BJ (cell line): ENCODE measurements around the gene CUBN. TPM values are rescaled to one million over a fixed set of nuclear protein-coding genes. Genes with fewer than 3 reads are reported as not detected.
A peak's percentile ranks its signal among the peaks of the same experiment; 100 is the strongest.

Source experiments
- CTCF ChIA-PET: fragments of 350-600 bp; formaldehyde crosslinking; extraction: SDS; loops from one replicate; lab custom pipeline; 2021; ENCODE audit warnings: antibody characterized with exemption, inconsistent platforms; lab: Yijun Ruan, JAX
- POLR2A ChIA-PET: fragments of 300-600 bp; sonication (Branson Sonifier 250); formaldehyde crosslinking; extraction: SDS; loops from one replicate; lab custom pipeline; 2021; ENCODE audit warnings: antibody characterized with exemption; lab: Charles Lee
- DNase-seq: peaks from one replicate; pipeline ENCODE4 v3.0.0-alpha.2; 2011; ENCODE audit warnings: low read depth
- H3K27me3 ChIP-seq: 2 replicates; pipeline ENCODE4 v1.6.0; 2011; ENCODE audit warnings: low read length; ENCODE audit not compliant: control insufficient read depth, insufficient read depth
- H3K36me3 ChIP-seq: 2 replicates; pipeline ENCODE4 v1.5.1; 2011; ENCODE audit warnings: low read length; ENCODE audit not compliant: control insufficient read depth, insufficient read depth
- H3K4me3 ChIP-seq: 2 replicates; pipeline ENCODE4 v1.5.1; 2011; ENCODE audit warnings: low read depth, mild to moderate bottlenecking, control low read depth, low read length
- polyA plus RNA-seq: library from polyadenylated mRNA; depleted of rRNA; stranded (reverse); fragments of >200 nt; gene quantifications from 2 replicates; pipeline ENCODE4 v1.2.3, GENCODE V29; 2011
- TF ChIP-seq, protein P1 (sequence below): IDR thresholded peaks from 2 replicates; pipeline ENCODE4 v1.5.1; 2011; ENCODE audit warnings: low read depth, mild to moderate bottlenecking, control low read depth, inconsistent platforms, low read length, moderate library complexity; ENCODE audit not compliant: insufficient read depth

CUBN gene
- polyA plus RNA-seq, 1 experiment, result 0.39 TPM

DNA sequence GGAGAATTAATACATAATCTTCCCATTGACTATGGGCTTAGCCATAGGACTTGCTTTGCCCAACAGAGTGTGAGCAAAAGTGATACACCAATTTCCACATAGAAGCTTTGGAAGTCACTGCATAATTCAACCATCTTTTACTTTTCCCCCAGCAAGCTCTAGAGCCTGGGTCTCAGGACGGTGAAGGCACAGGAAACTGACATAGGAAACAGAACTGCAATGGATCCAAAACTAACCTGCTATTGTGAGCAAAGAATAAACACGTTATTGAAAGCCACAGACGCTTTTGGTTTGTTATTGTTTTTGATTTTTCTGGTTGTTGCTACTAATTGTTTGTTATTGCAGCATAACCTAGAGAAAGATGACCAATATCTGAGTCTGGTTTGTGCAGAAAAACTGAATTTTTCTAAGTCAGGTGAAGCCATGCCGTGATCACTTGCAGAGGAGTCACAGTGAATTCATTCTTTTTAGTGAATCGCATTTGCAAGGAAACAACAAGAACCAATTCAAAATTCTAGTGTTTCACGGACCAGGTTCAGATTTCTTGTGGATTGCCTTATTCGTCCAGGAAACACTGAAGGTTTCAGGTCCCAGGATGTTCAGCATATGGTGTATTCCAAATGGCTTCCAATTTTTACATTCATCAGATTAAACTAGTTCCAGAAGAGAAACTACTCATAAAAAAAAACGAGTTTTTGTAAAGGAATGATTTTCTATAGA lies 52.8 kb downstream of the CUBN start:
- CTCF ChIA-PET, result interaction anchor here (0.9 kb wide), 1 partner anchor 153 kb away, joined by 3 read pairs; no protein-coding TSS in a partner anchor
- no peak for DNase-seq
- H3K36me3 ChIP-seq, result no peaks in the 10 kb centered on the region
- H3K4me3 ChIP-seq, result no peak overlapping the region
- TF ChIP-seq, protein P1, sequence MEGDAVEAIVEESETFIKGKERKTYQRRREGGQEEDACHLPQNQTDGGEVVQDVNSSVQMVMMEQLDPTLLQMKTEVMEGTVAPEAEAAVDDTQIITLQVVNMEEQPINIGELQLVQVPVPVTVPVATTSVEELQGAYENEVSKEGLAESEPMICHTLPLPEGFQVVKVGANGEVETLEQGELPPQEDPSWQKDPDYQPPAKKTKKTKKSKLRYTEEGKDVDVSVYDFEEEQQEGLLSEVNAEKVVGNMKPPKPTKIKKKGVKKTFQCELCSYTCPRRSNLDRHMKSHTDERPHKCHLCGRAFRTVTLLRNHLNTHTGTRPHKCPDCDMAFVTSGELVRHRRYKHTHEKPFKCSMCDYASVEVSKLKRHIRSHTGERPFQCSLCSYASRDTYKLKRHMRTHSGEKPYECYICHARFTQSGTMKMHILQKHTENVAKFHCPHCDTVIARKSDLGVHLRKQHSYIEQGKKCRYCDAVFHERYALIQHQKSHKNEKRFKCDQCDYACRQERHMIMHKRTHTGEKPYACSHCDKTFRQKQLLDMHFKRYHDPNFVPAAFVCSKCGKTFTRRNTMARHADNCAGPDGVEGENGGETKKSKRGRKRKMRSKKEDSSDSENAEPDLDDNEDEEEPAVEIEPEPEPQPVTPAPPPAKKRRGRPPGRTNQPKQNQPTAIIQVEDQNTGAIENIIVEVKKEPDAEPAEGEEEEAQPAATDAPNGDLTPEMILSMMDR, result no peak
- H3K27me3 ChIP-seq, result no peaks in the 10 kb centered on the region
- POLR2A ChIA-PET, result interaction anchor here (0.6 to 1.0 kb wide), 3 partner anchors 154 to 260 kb away, joined by 3 read pairs; partner anchors contain the start of gene RSU1

DNA sequence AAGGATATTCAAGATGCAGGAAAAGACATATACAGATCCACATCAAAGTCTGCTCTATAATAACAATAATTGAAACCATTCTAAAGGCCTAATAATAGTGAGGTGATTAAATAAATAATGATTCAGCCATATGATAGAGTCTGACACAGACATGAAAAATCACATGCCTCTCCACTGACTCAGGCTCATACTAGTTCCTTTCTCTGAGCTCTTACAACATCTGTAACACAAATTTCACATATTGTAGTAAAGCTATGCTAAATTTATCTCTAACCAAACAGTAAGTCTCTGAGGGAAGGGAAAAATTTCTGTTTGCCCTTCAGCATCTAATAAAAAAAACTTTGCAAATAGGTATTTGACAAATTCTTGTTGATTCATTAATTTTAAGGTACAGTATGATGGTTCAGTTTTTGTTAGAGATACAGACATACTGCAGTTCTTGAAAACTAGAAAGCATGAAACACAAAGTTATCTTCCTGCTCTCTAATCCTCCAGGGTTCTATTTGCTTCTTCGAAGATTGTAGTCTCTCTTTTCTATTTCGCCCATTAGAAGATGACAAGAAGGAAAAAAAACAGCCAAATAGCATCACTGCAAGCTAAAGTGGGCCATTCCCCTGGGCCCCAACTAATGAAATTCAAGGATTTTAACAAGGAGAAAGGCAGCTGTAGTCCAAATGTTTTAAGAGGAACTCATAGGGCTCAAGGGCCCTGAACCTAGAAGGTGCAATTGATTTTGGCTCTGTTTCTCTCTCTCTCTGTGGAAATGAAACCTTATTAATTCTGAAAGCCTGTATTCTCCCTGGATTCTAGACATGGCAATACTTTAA lies 53.9 kb downstream of the CUBN start:
- Histone ChIP-seq H3K27me3 (no peaks in the 10 kb centered on the region), H3K36me3 (no peaks in the 10 kb centered on the region), H3K4me3 (no peak overlapping the region)
- TF ChIP-seq, protein P1, result no peak
- ChIA-PET POLR2A (interaction anchor here (0.6 kb wide), 2 partner anchors 219 to 1799 kb away, joined by 3 to 4 read pairs; no protein-coding TSS in a partner anchor), CTCF (interaction anchor here (0.6 to 0.9 kb wide), 3 partner anchors 8 to 167 kb away, joined by 3 read pairs; no protein-coding TSS in a partner anchor)
- DNase-seq, result peak; percentile 90

DNA sequence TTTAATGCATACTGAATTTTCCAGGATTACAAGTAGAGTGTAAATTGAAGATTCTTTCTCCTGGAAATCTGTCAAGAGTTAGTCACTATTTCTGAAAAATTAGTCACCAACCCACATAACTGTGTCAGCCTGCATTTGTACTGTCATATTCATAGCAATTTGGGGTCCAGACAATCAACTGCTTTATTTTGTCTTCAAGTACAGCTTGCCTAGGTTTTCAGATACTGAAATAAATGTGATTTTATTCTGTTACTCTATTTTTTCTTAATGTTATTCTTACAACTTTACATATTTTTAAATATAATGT lies 55.1 kb downstream of the CUBN start:
- TF ChIP-seq, protein P1, result no peak
- ChIA-PET POLR2A (no interaction called here), CTCF (no interaction called here)
- Histone ChIP-seq H3K27me3 (no peaks in the 10 kb centered on the region), H3K36me3 (no peaks in the 10 kb centered on the region), H3K4me3 (no peak overlapping the region)
- DNase-seq, result no peak

DNA sequence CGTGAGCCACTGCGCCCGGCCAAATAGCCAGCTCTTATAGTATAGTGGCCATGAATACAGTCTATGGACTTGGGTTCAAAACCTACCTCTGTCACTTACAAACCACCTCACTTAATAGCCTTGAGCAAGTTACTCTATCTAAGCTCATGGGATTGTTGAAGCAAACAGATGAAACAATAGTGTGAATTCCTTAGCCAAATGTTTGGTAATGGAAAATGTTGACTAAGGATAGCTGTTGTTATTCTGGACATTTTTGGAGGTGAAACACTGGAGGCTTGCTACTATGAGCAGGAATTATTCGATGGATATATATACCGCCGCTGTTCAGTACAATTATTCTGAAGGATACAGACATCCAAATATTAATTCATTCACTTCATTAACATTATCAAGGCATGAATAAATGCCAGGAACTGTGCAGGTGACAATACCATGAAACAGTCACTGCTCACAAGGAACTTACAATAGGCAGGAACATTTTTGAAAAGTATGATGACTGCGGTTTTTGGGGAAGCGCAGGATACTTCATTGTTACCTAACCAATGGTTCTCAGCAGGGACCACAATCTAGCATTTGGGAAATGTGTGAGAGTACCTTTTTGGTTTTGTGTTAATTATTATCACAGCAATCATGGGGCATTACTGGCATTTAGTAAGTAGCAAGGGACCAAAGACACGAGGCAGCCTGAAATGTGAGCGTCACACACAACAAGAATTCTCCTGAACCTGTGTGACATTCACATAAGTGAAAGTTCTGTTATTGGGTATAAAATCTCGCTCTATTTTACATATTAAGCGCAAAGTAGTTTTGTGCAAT lies 55.7 kb downstream of the CUBN start:
- TF ChIP-seq, protein P1, result no peak
- Histone ChIP-seq H3K27me3 (no peaks in the 10 kb centered on the region), H3K4me3 (no peak overlapping the region), H3K36me3 (no peaks in the 10 kb centered on the region)
- no peak for DNase-seq
- POLR2A ChIA-PET, result interaction anchor here (0.5 kb wide), 1 partner anchor 123 kb away, joined by 4 read pairs; no protein-coding TSS in a partner anchor
- CTCF ChIA-PET, result no interaction called here
